Stimulated activated naive CD8-positive, alpha-beta T cell treated with anti-CD3 and anti-CD28 coated beads, Interleukin-15, Interleukin-2, amounts not matched to agents 100 ng/mL and 50 ng/mL, for 24 hours (primary cell): ENCODE measurements around the gene DERL3.
A peak's percentile ranks its signal among the peaks of the same experiment; 100 is the strongest.

Experiments
- H3K27ac Mint-ChIP-seq: one replicate; pipeline ENCODE4 v1.8.0; 2021; ENCODE audit warnings: mild to moderate bottlenecking, mixed read lengths
- H3K27me3 Mint-ChIP-seq: one replicate; pipeline ENCODE4 v1.8.0; 2021; ENCODE audit warnings: mixed read lengths
- H3K36me3 Mint-ChIP-seq: one replicate; pipeline ENCODE4 v1.8.0; 2021; ENCODE audit warnings: low read depth, mixed read lengths
- H3K4me1 Mint-ChIP-seq: one replicate; pipeline ENCODE4 v1.8.0; 2021; ENCODE audit warnings: low read depth, mixed read lengths
- H3K4me3 Mint-ChIP-seq: one replicate; pipeline ENCODE4 v1.8.0; 2021; ENCODE audit warnings: mild to moderate bottlenecking, mixed read lengths
- H3K9me3 Mint-ChIP-seq: one replicate; pipeline ENCODE4 v1.8.0; 2021; ENCODE audit warnings: mixed read lengths

Gene DERL3

DNA sequence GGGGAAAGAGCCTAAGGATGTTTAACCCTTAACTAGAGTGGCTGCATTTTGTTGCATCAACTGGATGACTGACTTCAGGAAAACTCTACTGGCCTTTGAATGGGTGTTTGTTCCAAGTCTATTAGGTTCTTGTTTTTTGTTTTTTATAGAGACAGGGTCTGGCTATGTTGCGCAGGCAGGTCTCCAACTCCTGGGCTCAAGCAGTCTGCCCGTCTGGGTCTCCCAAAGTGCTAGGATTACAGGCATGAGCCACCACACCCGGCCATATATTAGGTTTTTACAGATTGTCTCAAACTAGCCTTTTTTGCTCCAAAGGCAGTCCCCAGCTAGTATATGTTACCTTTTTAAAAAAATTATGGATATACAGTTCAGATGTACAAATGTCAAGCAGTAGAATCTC lies 50.9 kb downstream of the DERL3 start:
- peaks cover 18% of the 10 kb centered on the region for H3K36me3 Mint-ChIP-seq
- H3K27ac Mint-ChIP-seq = peak overlapping the region; percentile 85
- no peaks in the 10 kb centered on the region for H3K27me3 Mint-ChIP-seq
- H3K4me1 Mint-ChIP-seq = peaks cover 46% of the 10 kb centered on the region
- H3K4me3 Mint-ChIP-seq = peak overlapping the region; percentile 92
- no peaks in the 10 kb centered on the region for H3K9me3 Mint-ChIP-seq

DNA sequence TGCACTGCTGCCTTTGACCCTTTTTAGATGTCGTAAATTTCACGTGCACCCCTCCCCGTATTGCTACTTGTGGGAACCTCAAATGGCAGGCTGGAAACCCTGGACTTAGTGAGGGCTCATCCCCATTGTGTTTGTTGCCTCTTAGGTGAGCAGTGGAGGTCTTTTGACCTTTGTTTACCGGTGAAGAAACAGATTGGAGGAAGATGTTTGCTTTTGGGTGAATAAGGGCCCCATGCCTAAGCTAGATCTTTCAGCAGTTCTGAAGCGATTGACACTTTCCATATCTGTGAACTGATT lies 51.3 kb downstream of the DERL3 start:
- H3K4me1 Mint-ChIP-seq = peaks cover 45% of the 10 kb centered on the region
- H3K27ac Mint-ChIP-seq = peak overlapping the region; percentile 85
- H3K4me3 Mint-ChIP-seq = peak overlapping the region; percentile 92
- no peaks in the 10 kb centered on the region for H3K27me3 Mint-ChIP-seq
- no peaks in the 10 kb centered on the region for H3K9me3 Mint-ChIP-seq
- H3K36me3 Mint-ChIP-seq = peaks cover 15% of the 10 kb centered on the region

DNA sequence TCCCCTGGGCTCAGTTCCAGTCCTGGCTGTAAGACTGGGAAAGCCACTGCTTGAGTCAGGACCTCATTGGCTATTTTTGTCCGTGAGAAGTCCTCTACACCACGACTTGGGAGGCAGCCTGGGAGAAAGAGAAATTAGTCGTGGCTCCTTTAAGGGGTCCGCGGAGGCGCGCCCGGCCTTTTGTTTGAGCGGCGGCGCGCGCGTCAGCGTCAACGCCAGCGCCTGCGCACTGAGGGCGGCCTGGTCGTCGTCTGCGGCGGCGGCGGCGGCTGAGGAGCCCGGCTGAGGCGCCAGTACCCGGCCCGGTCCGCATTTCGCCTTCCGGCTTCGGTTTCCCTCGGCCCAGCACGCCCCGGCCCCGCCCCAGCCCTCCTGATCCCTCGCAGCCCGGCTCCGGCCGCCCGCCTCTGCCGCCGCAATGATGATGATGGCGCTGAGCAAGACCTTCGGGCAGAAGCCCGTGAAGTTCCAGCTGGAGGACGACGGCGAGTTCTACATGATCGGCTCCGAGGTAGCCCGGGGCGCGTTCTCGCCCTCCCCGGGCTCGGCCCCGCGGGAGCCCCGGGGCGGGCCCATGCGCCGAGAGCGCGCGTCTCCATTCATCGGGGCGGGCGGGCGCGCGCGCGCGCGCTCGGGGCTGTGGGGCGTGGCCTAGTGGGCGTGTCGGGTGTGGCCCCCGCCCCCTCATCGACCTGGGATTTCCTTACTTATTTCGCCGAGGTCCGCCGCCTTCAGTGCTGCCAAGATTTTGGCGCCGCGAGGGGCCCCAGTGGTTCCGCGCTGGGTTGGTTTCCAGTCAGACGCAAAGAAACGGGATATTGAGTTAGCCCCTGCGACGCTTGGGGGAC lies 51.8 kb downstream of the DERL3 start, which contains the start of gene SMARCB1:
Gene SMARCB1, plus strand, starts transcription at position 215 of the 848 bp plus-strand sequence. Its CDS starts 204 bp downstream, at position 419.
- no peaks in the 10 kb centered on the region for H3K9me3 Mint-ChIP-seq
- peaks cover 44% of the 10 kb centered on the region for H3K4me1 Mint-ChIP-seq
- peaks cover 9% of the 10 kb centered on the region for H3K36me3 Mint-ChIP-seq
- peak within 1 kb of the TSS; percentile 94 for H3K27ac Mint-ChIP-seq
- H3K27me3 Mint-ChIP-seq = no peaks in the 10 kb centered on the region
- H3K4me3 Mint-ChIP-seq = peak within 1 kb of the TSS; percentile 92

DNA sequence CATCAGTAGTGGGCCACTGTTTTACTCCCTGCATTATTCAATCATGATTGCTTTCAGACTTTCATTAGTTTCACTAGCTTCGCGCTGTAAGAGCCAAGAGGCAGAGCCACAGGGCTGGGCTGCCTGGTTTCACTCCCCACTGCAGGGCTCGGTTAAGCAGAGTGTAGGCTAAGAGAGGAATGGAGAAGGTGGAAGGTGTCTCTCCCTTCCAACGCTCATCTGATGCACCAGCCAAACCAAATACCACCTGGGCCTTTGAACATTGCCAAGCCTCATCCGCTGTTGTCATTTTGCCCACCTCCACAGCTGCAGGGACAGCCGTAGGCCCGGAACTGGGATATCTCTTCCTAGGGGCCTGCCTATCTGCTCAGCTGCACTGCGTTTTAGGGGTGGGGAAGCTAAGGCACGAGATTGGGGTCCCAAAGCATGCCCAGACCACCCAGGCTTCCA lies 52.5 kb downstream of the DERL3 start:
- peaks cover 38% of the 10 kb centered on the region for H3K4me1 Mint-ChIP-seq
- peak overlapping the region; percentile 92 for H3K4me3 Mint-ChIP-seq
- no peaks in the 10 kb centered on the region for H3K9me3 Mint-ChIP-seq
- no peaks in the 10 kb centered on the region for H3K27me3 Mint-ChIP-seq
- H3K36me3 Mint-ChIP-seq = peaks cover 8% of the 10 kb centered on the region
- H3K27ac Mint-ChIP-seq = peak overlapping the region; percentile 94
